ENCODE results near the gene CROCC. TPM values are rescaled to one million over a fixed set of nuclear protein-coding genes. Genes with fewer than 3 reads are reported as not detected.

The CROCC gene
- total and polyA plus RNA-seq, 8 donors = 14.0 to 942 (median 29.9) TPM

DNA sequence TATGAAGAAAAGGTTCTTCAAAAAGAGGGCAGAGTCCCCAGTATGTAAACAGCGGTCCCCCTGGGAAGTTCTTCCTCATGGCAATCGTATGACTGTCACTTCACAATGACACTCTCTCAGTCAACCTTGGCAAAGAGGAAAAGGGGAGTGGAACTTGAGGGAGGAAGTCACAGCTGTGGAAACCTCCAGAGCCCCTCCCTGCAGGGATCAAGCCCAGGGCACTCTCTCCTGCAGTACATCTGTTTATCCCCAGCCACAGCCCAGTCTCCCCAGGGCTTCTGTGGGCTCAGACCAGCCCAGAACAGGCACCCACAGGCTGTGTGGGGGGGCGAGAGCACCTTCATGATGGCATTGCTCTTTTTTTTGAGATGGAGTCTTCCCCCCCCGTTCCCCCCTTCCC is 88.0 kb downstream of the CROCC start:
- Histone ChIP-seq H3K4me3 (peak overlapping the region in 1 of 4 donors; percentile 96), H3K27me3 (no peaks in the 10 kb centered on the region), H3K27ac (no peak overlapping the region), H3K4me1 (peaks cover 21 to 32% (median 29%) of the 10 kb centered on the region in 4 donors), H3K9me3 (no peaks in the 10 kb centered on the region), H3K36me3 (peaks cover 8 to 25% (median 17%) of the 10 kb centered on the region in 4 donors)
- peak in 1 of 2 donors; percentile 48 for DNase-seq
- intact Hi-C loops (cut with DNase I; ENCODE audit: low total_unique reads) = no loop called here
- TF ChIP-seq EP300 (IDR thresholded peaks at IDR 0.05) (no peak), POLR2A (IDR thresholded peaks at IDR 0.05) (no peak), POLR2AphosphoS5 (IDR thresholded peaks at IDR 0.05) (no peak)
- TF ChIP-seq, protein P1, sequence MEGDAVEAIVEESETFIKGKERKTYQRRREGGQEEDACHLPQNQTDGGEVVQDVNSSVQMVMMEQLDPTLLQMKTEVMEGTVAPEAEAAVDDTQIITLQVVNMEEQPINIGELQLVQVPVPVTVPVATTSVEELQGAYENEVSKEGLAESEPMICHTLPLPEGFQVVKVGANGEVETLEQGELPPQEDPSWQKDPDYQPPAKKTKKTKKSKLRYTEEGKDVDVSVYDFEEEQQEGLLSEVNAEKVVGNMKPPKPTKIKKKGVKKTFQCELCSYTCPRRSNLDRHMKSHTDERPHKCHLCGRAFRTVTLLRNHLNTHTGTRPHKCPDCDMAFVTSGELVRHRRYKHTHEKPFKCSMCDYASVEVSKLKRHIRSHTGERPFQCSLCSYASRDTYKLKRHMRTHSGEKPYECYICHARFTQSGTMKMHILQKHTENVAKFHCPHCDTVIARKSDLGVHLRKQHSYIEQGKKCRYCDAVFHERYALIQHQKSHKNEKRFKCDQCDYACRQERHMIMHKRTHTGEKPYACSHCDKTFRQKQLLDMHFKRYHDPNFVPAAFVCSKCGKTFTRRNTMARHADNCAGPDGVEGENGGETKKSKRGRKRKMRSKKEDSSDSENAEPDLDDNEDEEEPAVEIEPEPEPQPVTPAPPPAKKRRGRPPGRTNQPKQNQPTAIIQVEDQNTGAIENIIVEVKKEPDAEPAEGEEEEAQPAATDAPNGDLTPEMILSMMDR (IDR thresholded peaks at IDR 0.05) = no peak
- 63 to 69% (median 65%) methylated on average over 4 of the region's 4 CpGs for WGBS, 5 donors

- Histone ChIP-seq H3K4me3 (peak overlapping the region; percentile 86 to 99 (median 96)), H3K4me1 (peaks cover 21 to 32% (median 29%) of the 10 kb centered on the region in 4 donors), H3K36me3 (peaks cover 0 to 11% (median 4%) of the 10 kb centered on the region in 4 donors), H3K27me3 (no peaks in the 10 kb centered on the region), H3K9me3 (no peaks in the 10 kb centered on the region), H3K27ac (peak overlapping the region in 3 of 5 donors; percentile 62 to 89 (median 82))
- WGBS, 5 donors = 0 to 2% (median 1%) methylated on average over 3 to 15 of the region's 15 CpGs
- intact Hi-C loops (cut with DNase I; ENCODE audit: low total_unique reads) = no loop called here
- no peak for DNase-seq
- TF ChIP-seq POLR2A (IDR thresholded peaks at IDR 0.05) (no peak), POLR2AphosphoS5 (IDR thresholded peaks at IDR 0.05) (no peak)
Measured at GRCh38 chr1:17011092-17011438, 89.3 kb downstream of the CROCC start.

- Histone ChIP-seq H3K4me3 (peak within 1 kb of the TSS; percentile 86 to 99 (median 96)), H3K9me3 (no peaks in the 10 kb centered on the region), H3K36me3 (peaks cover 0 to 5% (median under 1%) of the 10 kb centered on the region in 4 donors), H3K4me1 (peaks cover 21 to 32% (median 29%) of the 10 kb centered on the region in 4 donors), H3K27me3 (no peaks in the 10 kb centered on the region), H3K27ac (peak within 1 kb of the TSS; percentile 38 to 89 (median 67))
- WGBS, 5 donors = 0 to 1% (median 1%) methylated on average over 37 to 94 of the region's 94 CpGs
- DNase-seq = peak; percentile 89 to 96
- intact Hi-C loops (cut with DNase I; ENCODE audit: low total_unique reads) = no loop called here
- TF ChIP-seq POLR2AphosphoS5 (IDR thresholded peaks at IDR 0.05) = peak; percentile 51 to 64 (median 56)
- no peak for TF ChIP-seq EP300 (IDR thresholded peaks at IDR 0.05)
Measured at GRCh38 chr1:17011439-17012307, 89.9 kb downstream of the CROCC start, which contains the start of gene ATP13A2. ATP13A2 (minus strand) TSS chr1:17011928; CDS start chr1:17011738, 190 bp downstream.

- no peaks in the 10 kb centered on the region for H3K9me3 ChIP-seq
- peaks cover 3 to 9% (median 6%) of the 10 kb centered on the region in 4 donors for H3K36me3 ChIP-seq
- H3K4me1 ChIP-seq = peaks cover 21 to 32% (median 29%) of the 10 kb centered on the region in 4 donors
- intact Hi-C loops (cut with DNase I; ENCODE audit: low total_unique reads) = no loop called here
- H3K27ac ChIP-seq = no peak overlapping the region
- TF ChIP-seq, protein P1 (IDR thresholded peaks at IDR 0.05) = no peak
- TF ChIP-seq POLR2AphosphoS5 (IDR thresholded peaks at IDR 0.05) = no peak
- H3K4me3 ChIP-seq = no peak overlapping the region
- 66 to 85% (median 72%) methylated on average over 7 to 9 of the region's 9 CpGs for WGBS, 5 donors
- no peaks in the 10 kb centered on the region for H3K27me3 ChIP-seq
- no peak for DNase-seq
Measured at GRCh38 chr1:17012775-17013490, 91.2 kb downstream of the CROCC start.
